IPS-NIHi11 (cell line): Measurements from ENCODE around the gene MSH3.
"Not testable (repeated sequence)": the region's sequence is repeated elsewhere in the genome, so short reads cannot be mapped to it uniquely, and the experiment has no call there.

ENCODE experiments used
- DNase-seq: peaks from one replicate; pipeline ENCODE4 v3.0.0; 2012; ENCODE audit warnings: mixed read lengths, low spot score

MSH3 gene

GRCh38 chr5:80755626-80756025 lies 101.2 kb downstream of the MSH3 start:
- DNase-seq, result no peak

GRCh38 chr5:80756292-80756691 lies 101.8 kb downstream of the MSH3 start:
- DNase-seq, result no peak

DNA sequence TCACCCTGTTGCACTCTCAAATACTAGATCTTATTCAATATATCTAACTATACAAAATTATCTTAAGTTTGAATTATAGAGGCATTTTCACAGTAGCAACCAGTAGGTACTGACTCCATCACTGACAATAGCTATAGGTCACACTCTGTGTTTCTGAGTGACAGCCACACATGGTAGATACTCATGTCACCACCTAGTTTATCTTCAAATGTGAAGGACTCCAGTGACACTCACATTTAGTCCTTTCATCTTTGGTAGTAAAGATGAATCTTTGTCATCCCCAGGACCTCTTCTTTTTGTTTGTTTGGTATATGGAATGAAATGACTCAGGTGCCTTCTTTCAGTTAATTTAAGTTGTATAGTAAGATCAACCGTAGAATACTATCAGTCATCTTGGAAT lies 102.8 kb downstream of the MSH3 start:
- DNase-seq, result no peak

DNA sequence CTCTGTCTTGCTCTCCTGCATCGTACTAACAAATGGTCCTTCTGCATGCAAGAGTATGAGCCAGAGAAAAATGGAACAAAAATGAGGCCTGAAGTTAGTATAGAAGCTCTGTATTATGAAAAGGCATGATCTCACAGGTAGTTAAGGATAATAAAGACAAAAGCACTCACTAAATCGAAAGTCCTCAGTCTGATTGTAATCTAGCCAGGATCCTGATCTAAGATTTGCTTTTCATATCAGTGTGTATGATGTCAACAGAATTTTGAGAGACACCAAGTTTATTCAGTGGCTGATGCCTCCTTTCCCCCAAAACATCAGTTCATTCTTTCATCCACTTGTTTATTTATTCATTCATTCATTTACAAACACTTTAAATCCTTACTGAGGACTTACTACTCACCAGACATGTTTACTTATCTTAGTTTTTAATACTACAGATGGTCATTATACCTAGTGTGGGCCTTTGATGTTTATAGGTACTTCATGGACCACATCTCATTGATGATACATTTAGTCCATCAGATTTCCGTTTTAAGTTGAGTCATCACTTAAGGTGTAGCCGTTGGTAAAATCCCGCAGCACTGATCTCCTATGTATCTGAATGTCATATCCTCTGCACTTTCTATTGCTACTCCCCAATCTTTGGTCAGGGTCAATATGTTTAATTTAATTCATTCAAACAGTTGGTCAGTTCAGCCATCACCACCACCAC lies 105.6 kb downstream of the MSH3 start:
- no peak for DNase-seq

DNA sequence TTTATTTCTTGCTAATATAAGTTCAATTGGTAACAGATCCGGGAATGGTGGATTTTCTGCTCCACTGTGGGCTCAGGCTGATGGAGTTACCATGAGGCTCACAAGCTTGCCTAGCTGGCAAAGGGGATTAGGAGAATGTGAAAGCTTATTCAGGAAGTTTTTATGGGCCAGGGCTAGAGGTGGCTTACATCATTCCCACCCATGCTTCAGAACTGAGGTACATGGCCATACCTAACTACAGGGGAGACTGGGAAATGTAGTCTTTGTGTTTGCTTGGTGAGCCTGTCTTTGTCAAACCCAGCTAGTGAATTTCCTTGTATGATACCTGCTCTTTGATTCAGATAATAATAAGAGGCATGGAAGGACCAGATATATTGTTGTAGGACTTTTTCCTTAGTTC lies 106.2 kb downstream of the MSH3 start:
- no peak for DNase-seq

- DNase-seq, result peak; percentile 55
Observed at GRCh38 chr5:80761176-80761575, 106.7 kb downstream of the MSH3 start.

DNA sequence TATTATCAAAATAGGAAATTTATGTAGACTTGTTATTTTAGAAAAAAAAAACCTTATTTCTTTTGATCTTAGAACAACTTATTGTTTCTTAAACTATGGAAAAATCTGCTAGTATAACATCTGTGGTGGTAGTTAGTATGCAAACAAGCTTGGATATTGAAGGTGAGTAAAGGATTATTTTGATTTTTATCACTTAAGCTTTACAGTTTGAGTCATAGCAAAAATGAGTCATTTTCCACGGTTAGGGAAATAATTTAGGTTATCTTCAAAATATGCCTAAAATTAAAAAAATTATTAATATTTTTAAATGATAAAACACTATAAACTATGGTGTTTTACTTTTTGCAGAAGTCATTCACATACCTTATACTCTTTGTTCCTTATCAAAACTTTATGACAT lies 107.5 kb downstream of the MSH3 start:
- DNase-seq, result no peak

DNA sequence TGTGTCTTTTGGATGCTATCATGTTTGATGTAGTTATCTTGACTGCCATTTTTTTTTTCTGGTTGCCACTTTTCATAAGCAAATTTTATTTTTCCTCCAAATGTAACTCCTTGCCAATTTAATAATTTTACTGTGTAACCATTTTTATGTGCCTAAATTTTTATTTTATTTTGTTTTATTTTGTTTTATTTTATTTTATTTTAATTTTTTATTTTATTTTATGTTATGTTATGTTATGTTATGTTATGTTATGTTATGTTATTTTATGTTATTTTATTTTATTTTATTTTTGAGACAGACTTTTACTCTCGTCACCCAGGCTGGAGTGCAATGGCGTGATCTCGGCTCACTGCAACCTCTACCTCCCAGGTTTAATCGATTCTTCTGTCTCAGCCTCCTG lies 108.1 kb downstream of the MSH3 start:
- DNase-seq, result no peak

DNA sequence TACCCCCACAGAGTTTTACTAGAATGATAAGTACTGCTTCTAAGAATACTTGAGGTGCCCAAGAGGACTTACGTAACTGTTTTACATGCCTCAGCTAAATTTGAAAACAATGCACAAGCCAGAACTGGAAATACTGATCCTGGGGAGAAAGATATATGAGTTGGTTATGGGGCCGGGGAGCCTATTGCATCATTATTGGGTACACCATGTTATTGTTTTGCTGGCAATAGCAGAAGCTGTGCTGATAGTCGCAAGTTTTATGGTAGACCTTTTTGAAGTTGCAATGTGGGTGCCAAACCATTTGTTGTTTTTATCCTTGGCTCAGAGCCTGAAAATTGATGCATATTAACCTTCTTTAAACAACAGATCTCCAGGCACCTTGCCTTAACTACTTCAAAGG lies 108.8 kb downstream of the MSH3 start:
- DNase-seq, result no peak

DNA sequence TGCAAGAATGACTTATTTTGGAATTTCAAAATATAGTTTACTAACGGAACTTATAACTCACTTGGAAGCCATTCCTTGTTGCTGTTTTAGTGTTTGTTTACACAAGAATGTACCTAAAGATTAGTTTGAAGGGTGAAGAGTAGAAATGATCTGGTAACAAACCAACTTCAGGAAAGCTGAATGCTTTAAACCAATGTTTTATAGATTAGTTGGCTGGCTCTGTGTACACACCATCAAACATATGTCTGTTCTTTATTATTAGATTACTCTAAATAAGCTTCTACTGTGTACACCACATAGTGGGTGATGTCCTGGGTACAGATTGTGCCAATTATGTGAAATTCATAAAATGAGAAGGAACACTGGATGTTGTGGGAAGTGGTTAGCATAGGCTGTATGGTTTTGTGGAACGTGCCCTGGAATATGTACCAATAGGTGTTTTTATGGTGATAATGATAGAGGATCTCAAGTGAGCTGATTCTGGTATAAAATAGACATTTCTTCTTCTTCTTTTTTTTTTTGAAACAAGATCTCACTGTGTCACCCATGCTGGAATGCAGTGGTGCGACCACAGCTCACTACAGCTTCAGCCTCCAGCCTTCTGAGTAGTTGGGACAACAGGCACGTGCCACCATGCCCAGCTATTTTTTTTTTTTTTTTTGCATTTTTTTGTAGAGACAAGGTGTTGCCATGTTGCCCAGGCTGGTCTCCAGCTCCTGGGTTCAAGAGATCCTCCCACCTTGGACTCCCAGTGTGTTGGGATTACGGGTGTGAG lies 109.6 kb downstream of the MSH3 start:
- DNase-seq, result no peak

DNA sequence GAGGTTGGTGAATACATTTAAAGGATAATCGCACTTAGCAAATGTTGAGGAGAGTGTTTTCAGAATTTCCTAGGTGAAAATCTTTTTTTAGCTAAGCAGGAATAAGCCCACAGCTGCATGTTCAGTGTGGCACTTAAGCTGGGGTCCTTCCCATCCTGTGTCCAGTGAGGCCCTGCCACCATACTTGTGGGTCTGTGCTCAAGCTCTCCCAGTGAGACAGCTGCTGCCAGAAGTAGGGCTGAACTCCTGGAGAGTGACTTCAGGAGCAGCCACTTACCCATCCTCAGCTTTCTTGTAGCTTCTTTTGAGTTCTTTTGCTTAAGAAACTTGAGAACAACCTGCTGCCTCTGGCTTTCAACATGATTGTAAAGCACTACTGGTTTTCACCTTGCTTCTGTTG lies 110.3 kb downstream of the MSH3 start:
- DNase-seq, result no peak

DNA sequence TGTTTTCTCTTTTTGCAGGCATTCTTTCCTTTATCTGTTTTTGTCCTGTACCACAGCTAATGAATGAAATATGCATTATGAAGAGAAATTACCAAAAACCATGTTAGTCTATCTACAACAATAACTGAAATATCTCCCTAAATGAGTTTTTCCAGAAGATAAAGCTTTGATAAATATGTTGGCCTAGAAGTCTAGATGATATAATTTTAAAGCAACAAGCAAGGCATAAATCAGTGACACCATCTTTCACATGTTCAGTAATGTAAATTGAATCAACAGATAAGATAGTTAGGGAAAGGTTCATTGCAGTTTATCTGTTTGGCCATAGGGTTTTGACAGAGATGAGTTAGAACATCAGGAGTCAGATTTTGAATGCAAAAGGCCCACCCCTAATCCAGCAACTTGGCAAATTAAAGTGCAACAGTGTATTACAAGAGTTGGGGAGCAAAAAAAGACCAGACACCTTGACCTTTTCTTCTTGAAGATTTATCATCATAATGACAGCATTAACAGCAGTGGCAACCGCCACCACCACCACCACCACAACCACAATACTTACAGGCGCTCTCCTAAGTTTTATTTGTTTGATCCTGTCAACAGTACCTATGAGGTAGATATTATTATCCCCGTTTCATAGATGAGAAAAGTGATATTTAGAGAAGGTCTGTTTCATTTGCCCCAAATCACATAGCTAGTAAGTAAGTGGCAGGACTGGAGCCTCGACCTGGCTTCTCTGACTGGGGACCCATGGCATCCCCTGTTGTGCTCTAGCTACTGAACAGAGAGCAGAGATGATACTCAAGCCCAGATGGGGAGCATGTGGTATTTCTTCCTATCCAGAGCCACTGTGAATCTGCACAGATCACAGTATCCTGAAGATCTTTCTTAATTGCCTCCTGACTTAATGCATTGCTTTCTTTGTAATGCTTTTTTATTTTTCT lies 123.2 kb downstream of the MSH3 start:
- no peak for DNase-seq

DNA sequence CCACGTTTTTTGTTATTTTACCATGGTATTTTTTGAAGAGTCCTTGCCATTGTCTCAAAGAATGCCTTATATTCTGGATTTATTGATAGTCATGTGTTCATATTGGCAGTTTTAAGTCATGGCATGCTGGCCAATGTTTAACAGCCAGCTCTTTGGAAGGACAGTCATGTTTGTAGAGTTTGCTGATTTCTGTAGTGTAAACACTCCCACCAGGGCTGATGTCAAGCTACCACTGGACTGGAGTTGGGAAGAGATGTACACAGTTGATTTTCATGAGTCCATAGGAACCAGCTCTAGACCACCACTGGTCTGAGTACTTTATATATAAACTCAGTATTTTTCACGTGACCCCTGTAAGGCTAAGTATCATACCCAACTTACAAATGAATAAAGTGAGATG lies 125.6 kb downstream of the MSH3 start:
- DNase-seq, result no peak

GRCh38 chr5:80780761-80781285 lies 126.4 kb downstream of the MSH3 start:
- no peak for DNase-seq

DNA sequence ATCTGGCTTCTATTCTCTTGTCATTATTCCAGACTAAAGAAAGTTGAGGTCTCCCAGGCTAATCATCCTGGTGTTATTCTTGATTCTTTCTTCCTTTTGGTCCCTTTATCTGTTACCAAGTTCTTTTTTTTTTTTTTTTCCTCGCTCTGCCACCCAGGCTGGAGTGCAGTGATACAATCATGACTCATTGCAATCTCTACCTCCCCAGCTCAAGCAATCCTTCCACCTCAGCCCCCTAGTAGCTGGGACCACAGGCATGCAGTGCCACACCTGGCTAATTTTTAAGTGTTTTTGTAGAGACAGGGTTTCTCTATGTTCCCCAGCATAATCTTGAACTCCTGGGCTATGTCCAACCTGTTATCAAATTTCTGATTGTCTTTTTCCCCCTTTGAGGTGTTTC lies 126.9 kb downstream of the MSH3 start:
- DNase-seq, result no peak

DNA sequence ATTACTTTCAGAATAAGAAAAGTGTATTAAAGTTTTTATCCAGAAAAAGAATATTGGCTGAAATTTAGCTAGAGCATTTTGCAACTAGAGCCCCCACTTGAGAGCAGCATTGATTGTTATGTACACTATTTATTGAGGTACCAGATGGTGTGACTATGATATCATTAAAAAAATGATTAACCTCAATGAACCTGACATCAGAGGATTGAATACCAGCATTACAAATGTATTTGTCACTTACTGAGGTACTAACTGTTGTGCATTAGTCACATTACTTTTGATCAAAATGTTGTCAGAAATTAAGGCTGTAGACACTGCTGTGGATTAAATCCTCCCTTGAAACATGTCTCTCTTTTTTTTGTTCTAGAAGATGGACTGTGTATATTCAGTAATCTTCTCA lies 128.2 kb downstream of the MSH3 start:
- no peak for DNase-seq

DNA sequence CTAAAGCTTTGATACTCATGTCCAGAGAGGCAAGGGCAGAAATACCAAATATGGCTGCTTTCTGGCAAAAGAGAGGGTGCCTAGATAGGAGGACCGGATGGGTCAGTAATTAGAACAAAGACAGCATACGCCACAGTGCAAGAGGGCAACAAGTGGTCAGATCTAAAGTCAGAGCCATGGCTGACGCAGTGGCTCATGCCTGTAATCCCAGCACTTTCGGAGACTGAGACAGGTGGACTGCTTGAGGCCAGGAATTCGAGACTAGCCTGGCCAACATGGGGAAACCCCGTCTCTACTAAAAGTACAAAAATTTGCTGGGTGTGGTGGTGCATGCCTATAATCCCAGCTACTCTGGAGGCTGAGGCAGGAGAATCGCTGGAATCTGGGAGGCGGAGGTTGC lies 129.3 kb downstream of the MSH3 start:
- not testable (repeated sequence) for DNase-seq

DNA sequence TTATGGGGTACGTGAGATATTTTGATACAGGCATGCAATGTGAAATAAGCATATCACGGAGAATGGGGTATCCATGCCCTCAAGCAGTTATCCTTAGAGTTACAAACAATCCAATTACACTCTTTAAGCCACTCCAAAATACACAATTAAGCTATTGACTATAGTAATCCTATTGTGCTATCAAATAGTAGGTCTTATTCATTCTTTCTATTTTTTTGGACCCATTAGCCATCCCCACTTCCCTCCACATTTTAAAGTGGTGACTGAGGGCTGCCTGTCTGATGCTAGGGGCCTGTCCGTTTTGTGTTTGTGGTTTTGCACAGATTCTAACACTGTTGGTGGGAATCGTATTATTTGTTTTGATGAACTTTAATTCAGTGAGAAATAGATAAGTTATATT lies 130.0 kb downstream of the MSH3 start:
- no peak for DNase-seq

GRCh38 chr5:80789319-80790016 lies 135.0 kb downstream of the MSH3 start:
- DNase-seq, result not testable (repeated sequence)

DNA sequence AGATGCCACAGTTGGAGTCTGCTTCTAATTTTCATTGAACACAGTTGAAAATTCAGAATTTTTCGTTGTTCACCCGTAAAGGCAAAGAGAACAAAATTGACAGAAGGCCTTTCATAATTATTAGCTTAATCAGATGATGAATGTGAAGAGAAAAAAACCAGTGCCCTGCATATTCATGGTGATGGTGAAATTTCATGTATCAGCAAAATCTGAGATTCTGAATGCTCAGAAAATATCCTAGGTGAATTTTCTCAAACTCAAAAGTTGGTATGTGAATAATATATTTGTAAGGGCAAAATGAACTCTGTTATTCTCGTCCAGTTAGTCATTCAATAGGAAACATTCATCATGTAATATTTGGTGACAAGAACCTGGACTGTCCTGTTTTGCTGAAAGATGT lies 136.2 kb downstream of the MSH3 start:
- no peak for DNase-seq

- DNase-seq, result no peak
Observed at GRCh38 chr5:80793354-80793753, 138.9 kb downstream of the MSH3 start.

- DNase-seq, result no peak
Observed at GRCh38 chr5:80796846-80797245, 142.4 kb downstream of the MSH3 start.
